ENCODE measurements around the gene TOX3.

Gene TOX3

DNA sequence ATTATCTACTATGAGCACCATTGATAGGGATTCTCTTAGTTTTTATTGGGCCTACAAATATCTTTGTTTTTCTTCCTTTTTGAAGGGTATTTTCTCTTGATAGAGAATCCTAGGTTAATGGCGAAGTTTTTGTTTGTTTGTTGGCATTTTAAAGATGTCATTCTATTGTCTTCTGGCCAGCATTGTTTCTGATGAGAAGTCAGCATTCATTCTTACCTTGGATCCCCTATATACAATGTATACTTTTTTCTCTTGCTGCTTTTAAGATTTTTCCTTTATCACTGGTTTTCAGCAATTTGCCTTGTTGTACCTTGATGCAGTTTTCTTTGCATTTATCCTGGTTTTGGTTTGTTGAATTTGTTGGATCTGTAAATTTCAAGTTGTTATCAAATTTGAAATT, 130.1 kb downstream of the TOX3 start:
- ATAC-seq, result no peak

DNA sequence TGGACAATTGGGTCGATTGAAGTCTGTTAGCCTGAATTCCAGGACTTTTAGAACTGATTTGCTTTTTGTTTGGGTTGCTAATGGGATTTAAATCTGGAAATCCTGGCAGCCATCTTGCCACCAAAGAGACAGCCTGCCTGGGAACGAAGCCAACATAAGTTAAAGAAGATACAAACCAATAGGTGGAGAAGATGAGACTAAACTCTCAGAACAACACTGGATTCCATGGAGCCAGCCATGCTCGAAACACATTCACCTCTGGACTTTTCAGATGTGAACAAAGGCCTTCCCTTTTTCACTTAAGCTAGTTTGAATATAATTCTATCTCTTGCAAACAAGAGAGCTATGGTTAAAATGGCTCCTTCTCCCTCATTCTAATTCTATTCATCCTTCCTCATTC, 135.9 kb downstream of the TOX3 start:
- ATAC-seq, result no peak

More for the DNA sequence above, 130.1 kb downstream of the TOX3 start:
- TF ChIP-seq ZC3H10 (CRISPR knock-in tag; IDR thresholded peaks at IDR 0.05) (no peak), CSDC2 (CRISPR knock-in tag; IDR thresholded peaks at IDR 0.05) (no peak), OSR1 (CRISPR knock-in tag; IDR thresholded peaks at IDR 0.05) (no peak)

DNA sequence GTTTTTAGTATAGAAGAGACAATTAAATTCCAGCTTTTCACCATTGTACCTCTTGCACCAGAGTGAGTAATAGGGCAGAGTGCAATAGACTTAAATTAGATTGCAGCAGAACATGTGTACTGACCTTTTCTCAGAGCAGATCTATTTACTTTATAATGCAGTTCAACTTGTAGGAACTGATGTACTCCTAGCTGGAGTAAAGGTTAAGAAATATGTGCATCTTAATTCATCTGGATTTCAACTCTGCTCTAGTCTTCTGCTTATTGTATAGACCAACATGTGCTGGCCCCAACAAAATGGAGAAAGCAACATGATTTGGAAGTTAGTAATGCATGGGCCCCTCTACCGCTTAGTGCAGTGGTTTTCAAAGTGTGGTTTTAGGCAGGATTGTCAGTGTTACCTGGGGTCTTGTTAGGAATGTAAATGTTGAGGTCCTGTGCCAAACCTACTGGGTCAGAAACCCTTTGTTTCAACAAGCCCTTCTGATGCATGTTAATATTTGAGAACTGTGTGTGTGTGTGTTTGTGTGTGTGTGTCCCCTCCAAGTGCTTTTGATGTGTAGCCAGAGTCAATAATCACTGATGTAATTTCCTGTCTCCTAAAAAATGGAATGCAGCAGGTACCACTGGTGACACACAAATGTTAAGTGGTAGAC, 138.6 kb downstream of the TOX3 start:
- no peak for ATAC-seq
- no peak for TF ChIP-seq ZFP30 (CRISPR knock-in tag; IDR thresholded peaks at IDR 0.05)
- TF ChIP-seq, protein P1, sequence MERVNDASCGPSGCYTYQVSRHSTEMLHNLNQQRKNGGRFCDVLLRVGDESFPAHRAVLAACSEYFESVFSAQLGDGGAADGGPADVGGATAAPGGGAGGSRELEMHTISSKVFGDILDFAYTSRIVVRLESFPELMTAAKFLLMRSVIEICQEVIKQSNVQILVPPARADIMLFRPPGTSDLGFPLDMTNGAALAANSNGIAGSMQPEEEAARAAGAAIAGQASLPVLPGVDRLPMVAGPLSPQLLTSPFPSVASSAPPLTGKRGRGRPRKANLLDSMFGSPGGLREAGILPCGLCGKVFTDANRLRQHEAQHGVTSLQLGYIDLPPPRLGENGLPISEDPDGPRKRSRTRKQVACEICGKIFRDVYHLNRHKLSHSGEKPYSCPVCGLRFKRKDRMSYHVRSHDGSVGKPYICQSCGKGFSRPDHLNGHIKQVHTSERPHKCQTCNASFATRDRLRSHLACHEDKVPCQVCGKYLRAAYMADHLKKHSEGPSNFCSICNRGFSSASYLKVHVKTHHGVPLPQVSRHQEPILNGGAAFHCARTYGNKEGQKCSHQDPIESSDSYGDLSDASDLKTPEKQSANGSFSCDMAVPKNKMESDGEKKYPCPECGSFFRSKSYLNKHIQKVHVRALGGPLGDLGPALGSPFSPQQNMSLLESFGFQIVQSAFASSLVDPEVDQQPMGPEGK (CRISPR knock-in tag; IDR thresholded peaks at IDR 0.05; ENCODE audit: borderline replicate concordance), result no peak
- no peak for TF ChIP-seq ARNTL (CRISPR knock-in tag; IDR thresholded peaks at IDR 0.05; ENCODE audit: borderline replicate concordance, low read depth)
- TF ChIP-seq PPARA (CRISPR knock-in tag; IDR thresholded peaks at IDR 0.05; ENCODE audit: borderline replicate concordance), result no peak
- no peak for TF ChIP-seq ZNF70 (CRISPR knock-in tag; IDR thresholded peaks at IDR 0.05)
- TF ChIP-seq BACH2 (CRISPR knock-in tag; IDR thresholded peaks at IDR 0.05; ENCODE audit: borderline replicate concordance), result no peak
- TF ChIP-seq, protein P2, sequence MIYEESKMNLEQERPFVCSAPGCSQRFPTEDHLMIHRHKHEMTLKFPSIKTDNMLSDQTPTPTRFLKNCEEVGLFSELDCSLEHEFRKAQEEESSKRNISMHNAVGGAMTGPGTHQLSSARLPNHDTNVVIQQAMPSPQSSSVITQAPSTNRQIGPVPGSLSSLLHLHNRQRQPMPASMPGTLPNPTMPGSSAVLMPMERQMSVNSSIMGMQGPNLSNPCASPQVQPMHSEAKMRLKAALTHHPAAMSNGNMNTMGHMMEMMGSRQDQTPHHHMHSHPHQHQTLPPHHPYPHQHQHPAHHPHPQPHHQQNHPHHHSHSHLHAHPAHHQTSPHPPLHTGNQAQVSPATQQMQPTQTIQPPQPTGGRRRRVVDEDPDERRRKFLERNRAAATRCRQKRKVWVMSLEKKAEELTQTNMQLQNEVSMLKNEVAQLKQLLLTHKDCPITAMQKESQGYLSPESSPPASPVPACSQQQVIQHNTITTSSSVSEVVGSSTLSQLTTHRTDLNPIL (CRISPR knock-in tag; IDR thresholded peaks at IDR 0.05; ENCODE audit: low read depth), result no peak
- TF ChIP-seq ESRRG (CRISPR knock-in tag; IDR thresholded peaks at IDR 0.05), result no peak
- no peak for TF ChIP-seq ZNF565 (CRISPR knock-in tag; conservative IDR thresholded peaks at IDR 0.05; ENCODE audit: low read depth)
- no peak for TF ChIP-seq OSR1 (CRISPR knock-in tag; IDR thresholded peaks at IDR 0.05)
- TF ChIP-seq, protein P3, sequence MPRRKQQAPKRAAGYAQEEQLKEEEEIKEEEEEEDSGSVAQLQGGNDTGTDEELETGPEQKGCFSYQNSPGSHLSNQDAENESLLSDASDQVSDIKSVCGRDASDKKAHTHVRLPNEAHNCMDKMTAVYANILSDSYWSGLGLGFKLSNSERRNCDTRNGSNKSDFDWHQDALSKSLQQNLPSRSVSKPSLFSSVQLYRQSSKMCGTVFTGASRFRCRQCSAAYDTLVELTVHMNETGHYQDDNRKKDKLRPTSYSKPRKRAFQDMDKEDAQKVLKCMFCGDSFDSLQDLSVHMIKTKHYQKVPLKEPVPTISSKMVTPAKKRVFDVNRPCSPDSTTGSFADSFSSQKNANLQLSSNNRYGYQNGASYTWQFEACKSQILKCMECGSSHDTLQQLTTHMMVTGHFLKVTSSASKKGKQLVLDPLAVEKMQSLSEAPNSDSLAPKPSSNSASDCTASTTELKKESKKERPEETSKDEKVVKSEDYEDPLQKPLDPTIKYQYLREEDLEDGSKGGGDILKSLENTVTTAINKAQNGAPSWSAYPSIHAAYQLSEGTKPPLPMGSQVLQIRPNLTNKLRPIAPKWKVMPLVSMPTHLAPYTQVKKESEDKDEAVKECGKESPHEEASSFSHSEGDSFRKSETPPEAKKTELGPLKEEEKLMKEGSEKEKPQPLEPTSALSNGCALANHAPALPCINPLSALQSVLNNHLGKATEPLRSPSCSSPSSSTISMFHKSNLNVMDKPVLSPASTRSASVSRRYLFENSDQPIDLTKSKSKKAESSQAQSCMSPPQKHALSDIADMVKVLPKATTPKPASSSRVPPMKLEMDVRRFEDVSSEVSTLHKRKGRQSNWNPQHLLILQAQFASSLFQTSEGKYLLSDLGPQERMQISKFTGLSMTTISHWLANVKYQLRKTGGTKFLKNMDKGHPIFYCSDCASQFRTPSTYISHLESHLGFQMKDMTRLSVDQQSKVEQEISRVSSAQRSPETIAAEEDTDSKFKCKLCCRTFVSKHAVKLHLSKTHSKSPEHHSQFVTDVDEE (CRISPR knock-in tag; IDR thresholded peaks at IDR 0.05), result no peak
- TF ChIP-seq RARB (CRISPR knock-in tag; IDR thresholded peaks at IDR 0.05), result no peak
- no peak for TF ChIP-seq TOX (CRISPR knock-in tag; IDR thresholded peaks at IDR 0.05; ENCODE audit: borderline replicate concordance)
- no peak for TF ChIP-seq SNAI2 (CRISPR knock-in tag; IDR thresholded peaks at IDR 0.05)
- no peak for TF ChIP-seq ZFP3 (CRISPR knock-in tag; IDR thresholded peaks at IDR 0.05)
- no peak for TF ChIP-seq ISL1 (CRISPR knock-in tag; IDR thresholded peaks at IDR 0.05)
- no peak for TF ChIP-seq ZNF8 (CRISPR knock-in tag; IDR thresholded peaks at IDR 0.05)
- TF ChIP-seq ZC3H10 (CRISPR knock-in tag; IDR thresholded peaks at IDR 0.05), result no peak
- no peak for TF ChIP-seq CSDC2 (CRISPR knock-in tag; IDR thresholded peaks at IDR 0.05)
- TF ChIP-seq, protein P4, sequence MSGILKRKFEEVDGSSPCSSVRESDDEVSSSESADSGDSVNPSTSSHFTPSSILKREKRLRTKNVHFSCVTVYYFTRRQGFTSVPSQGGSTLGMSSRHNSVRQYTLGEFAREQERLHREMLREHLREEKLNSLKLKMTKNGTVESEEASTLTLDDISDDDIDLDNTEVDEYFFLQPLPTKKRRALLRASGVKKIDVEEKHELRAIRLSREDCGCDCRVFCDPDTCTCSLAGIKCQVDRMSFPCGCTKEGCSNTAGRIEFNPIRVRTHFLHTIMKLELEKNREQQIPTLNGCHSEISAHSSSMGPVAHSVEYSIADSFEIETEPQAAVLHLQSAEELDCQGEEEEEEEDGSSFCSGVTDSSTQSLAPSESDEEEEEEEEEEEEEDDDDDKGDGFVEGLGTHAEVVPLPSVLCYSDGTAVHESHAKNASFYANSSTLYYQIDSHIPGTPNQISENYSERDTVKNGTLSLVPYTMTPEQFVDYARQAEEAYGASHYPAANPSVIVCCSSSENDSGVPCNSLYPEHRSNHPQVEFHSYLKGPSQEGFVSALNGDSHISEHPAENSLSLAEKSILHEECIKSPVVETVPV (CRISPR knock-in tag; IDR thresholded peaks at IDR 0.05), result no peak

More for the DNA sequence above, 135.9 kb downstream of the TOX3 start:
- TF ChIP-seq ZFP30 (CRISPR knock-in tag; IDR thresholded peaks at IDR 0.05) (no peak), GLIS3 (CRISPR knock-in tag; IDR thresholded peaks at IDR 0.05) (no peak), RARB (CRISPR knock-in tag; IDR thresholded peaks at IDR 0.05) (no peak), OSR1 (CRISPR knock-in tag; IDR thresholded peaks at IDR 0.05) (no peak), TCF4 (CRISPR knock-in tag; IDR thresholded peaks at IDR 0.05; ENCODE audit: borderline replicate concordance) (no peak), ZNF565 (CRISPR knock-in tag; conservative IDR thresholded peaks at IDR 0.05; ENCODE audit: low read depth) (no peak), TOX (CRISPR knock-in tag; IDR thresholded peaks at IDR 0.05; ENCODE audit: borderline replicate concordance) (no peak), PPARA (CRISPR knock-in tag; IDR thresholded peaks at IDR 0.05; ENCODE audit: borderline replicate concordance) (no peak), ZC3H10 (CRISPR knock-in tag; IDR thresholded peaks at IDR 0.05) (no peak), ARNTL (CRISPR knock-in tag; IDR thresholded peaks at IDR 0.05; ENCODE audit: borderline replicate concordance, low read depth) (no peak)
- TF ChIP-seq, protein P3 (CRISPR knock-in tag; IDR thresholded peaks at IDR 0.05), result no peak
- TF ChIP-seq, protein P5, sequence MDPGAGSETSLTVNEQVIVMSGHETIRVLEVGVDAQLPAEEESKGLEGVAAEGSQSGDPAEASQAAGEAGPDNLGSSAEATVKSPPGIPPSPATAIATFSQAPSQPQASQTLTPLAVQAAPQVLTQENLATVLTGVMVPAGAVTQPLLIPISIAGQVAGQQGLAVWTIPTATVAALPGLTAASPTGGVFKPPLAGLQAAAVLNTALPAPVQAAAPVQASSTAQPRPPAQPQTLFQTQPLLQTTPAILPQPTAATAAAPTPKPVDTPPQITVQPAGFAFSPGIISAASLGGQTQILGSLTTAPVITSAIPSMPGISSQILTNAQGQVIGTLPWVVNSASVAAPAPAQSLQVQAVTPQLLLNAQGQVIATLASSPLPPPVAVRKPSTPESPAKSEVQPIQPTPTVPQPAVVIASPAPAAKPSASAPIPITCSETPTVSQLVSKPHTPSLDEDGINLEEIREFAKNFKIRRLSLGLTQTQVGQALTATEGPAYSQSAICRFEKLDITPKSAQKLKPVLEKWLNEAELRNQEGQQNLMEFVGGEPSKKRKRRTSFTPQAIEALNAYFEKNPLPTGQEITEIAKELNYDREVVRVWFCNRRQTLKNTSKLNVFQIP (CRISPR knock-in tag; IDR thresholded peaks at IDR 0.05; ENCODE audit: borderline replicate concordance, low read depth), result no peak
